Astrocyte of the cerebellum (primary cell): ENCODE measurements around the gene COX6A1.

Experiments used
- DNase-seq: peaks from one replicate; pipeline ENCODE4 v3.0.0-alpha.2; 2011; ENCODE audit warnings: low read depth
- H3K4me3 ChIP-seq: 2 replicates; pipeline ENCODE4 v1.5.1; 2011; ENCODE audit warnings: mild to moderate bottlenecking, low read depth, low read length, moderate library complexity
- CTCF ChIP-seq: IDR thresholded peaks from 2 replicates; pipeline ENCODE4 v1.5.1; 2012; ENCODE audit warnings: low read length, low read depth, moderate library complexity, mild to moderate bottlenecking; ENCODE audit errors: missing control alignments
- in situ Hi-C: cut with HindIII; loops from 2 replicates; pipeline ENCODE4 v1.10.0; 2017; ENCODE audit warnings: low sequenced_read_pairs

COX6A1 gene

DNA sequence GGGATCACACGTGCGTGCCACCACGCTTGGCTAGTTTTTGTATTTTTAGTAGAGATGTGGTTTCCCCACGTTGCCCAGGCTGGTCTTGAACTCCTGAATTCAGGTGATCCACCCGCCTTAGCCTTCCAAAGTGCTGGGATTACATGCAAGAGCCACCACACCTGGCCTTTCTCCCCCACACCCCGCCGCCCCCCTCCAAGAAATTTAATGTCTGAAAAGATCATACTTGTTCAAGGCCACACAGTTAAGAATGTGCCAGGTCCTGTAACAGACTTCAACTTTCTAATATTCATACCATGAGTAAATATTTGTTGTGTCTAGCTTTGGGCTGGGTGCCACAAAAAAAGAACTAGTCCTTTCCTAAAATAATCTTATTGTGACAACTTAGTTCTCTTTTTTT lies 17.4 kb downstream of the COX6A1 start:
- no peak for TF ChIP-seq CTCF
- no peak for DNase-seq
- in situ Hi-C loops, result no loop called here
- no peak overlapping the region for H3K4me3 ChIP-seq

DNA sequence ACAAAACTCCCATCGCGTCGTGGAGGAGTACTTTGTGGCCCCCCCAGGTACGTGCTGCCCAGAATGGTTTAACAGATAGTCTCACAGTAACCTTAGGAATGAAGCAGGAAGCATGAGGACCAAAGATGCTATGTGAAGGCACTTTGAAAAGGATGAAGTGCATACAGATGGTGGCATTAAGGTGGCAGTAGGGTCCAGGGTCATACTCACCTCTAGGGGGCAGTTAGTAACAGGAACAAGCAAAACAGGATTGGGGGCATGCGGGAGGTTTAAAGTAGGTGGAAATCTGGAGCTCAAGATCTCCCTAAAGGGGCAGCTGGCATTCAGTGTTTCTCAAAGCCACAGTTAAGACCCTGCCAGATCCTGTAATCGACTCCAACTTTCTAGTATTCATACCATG lies 19.2 kb downstream of the COX6A1 start:
- peak; percentile 53 for TF ChIP-seq CTCF
- DNase-seq, result no peak
- no peak overlapping the region for H3K4me3 ChIP-seq
- in situ Hi-C loops, result no loop called here

DNA sequence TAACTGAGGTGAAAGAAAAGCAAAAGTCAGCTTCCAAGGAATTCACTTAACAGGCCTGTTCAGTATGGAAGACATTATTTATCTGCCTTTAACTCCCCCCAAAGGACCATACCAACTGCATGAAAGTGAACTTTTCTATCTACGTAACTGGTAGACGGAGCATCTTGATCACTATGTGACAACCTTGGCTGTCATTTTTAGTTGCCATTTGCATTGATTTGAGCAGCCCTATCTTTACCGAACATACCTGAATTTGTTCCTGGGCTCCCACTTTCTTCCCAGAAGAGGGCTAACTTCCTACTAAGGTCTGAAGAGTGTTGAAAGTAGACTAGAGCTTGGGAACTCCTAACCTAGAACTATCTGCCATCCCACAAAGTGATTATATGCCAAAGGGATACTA lies 22.2 kb downstream of the COX6A1 start:
- in situ Hi-C loops, result no loop called here
- TF ChIP-seq CTCF, result no peak
- no peak for DNase-seq
- H3K4me3 ChIP-seq, result no peak overlapping the region

DNA sequence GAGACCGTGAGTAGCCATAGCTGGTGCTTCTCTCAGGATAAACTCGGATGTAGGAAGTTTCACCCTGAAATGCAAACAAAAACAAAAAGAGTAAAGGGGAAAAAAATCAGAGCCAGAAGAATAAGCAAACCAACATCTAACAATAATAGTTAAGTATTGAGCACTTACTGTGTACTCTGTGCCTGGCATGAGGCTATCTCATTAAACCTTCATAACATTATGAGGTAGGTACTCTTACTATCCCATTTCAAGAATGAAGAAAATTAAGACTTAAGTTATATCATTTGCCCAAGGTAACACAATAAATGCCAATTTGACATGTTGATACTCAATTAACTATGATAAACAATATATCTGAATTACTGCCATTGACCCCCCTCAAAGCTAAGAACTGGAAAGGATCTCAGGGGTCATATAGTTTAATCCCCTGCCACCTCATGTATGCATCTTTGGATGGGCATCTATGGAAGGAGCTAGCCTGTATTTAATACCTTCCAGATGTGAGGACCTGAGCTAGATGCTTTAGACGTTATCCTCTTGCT lies 24.3 kb downstream of the COX6A1 start:
- no peak overlapping the region for H3K4me3 ChIP-seq
- in situ Hi-C loops, result no loop called here
- no peak for TF ChIP-seq CTCF
- no peak for DNase-seq

- in situ Hi-C loops, result no loop called here
- no peak for TF ChIP-seq CTCF
- no peak for DNase-seq
- no peak overlapping the region for H3K4me3 ChIP-seq
Measured at GRCh38 chr12:120463712-120464111, 25.8 kb downstream of the COX6A1 start.

DNA sequence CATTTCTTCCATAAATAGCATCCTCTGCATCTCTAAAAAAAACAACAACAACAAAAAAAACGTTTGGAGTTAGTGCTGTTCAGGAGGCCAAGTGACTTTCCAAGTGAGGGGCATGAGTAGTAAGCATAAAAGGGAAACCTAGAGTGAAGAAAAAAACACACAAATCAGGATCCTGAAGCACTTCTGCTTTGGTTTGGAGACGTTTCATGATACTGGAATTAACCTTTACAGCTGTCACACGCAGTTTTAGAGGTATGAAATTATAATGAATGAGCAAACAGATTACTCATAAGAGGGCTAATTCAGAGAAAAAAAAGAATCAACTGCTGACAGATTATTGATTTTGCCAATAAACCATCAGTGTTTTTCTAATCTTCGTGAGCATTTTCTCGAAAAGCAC lies 27.8 kb downstream of the COX6A1 start:
- in situ Hi-C loops, result no loop called here
- H3K4me3 ChIP-seq, result no peak overlapping the region
- no peak for DNase-seq
- no peak for TF ChIP-seq CTCF
